Measurements from ENCODE around the gene WDR74. TPM values are rescaled to one million over a fixed set of nuclear protein-coding genes. Genes with fewer than 3 reads are reported as not detected.
A peak's percentile ranks its signal among the peaks of the same experiment; 100 is the strongest.

The WDR74 gene
- 10 to 100 TPM; 30.3 to 47.5 (median 35.6) TPM for polyA plus RNA-seq
- long read RNA-seq, donor 1, transcript WDR74-201 (11 exons, 1,289 nt) = major isoform, 17 of 20 reads
- long read RNA-seq, donor 1, partial matches to known transcripts = 0 of 20 reads
- long read RNA-seq, donor 1, other reads (novel, unspliced or antisense) = 0 of 20 reads
- long read RNA-seq, donor 2, transcript WDR74-201 (11 exons, 1,289 nt) = major isoform, 7 of 7 reads
- long read RNA-seq, donor 2, partial matches to known transcripts = 0 of 7 reads
- long read RNA-seq, donor 2, other reads (novel, unspliced or antisense) = 0 of 7 reads
- long read RNA-seq, donor 3, transcript WDR74-201 (11 exons, 1,289 nt) = major isoform, 6 of 8 reads
- long read RNA-seq, donor 3, partial matches to known transcripts = 0 of 8 reads
- long read RNA-seq, donor 3, other reads (novel, unspliced or antisense) = 0 of 8 reads
- long read RNA-seq, donor 4, partial matches to known transcripts = 0 of 1 reads
- long read RNA-seq, donor 4, other reads (novel, unspliced or antisense) = 0 of 1 reads
- long read RNA-seq, donor 5, transcript WDR74-201 (11 exons, 1,289 nt) = major isoform, 5 of 7 reads
- long read RNA-seq, donor 5, partial matches to known transcripts = 0 of 7 reads
- long read RNA-seq, donor 5, other reads (novel, unspliced or antisense) = 0 of 7 reads
- long read RNA-seq, donor 6, partial matches to known transcripts = 0 of 4 reads
- long read RNA-seq, donor 6, other reads (novel, unspliced or antisense) = 0 of 4 reads
- long read RNA-seq, donor 7 = 0 reads
- long read RNA-seq, donor 8, partial matches to known transcripts = 0 of 1 reads
- long read RNA-seq, donor 8, other reads (novel, unspliced or antisense) = 0 of 1 reads
- long read RNA-seq, donor 9, partial matches to known transcripts = 0 of 3 reads
- long read RNA-seq, donor 9, other reads (novel, unspliced or antisense) = 0 of 3 reads
- long read RNA-seq, donor 10, transcript WDR74-201 (11 exons, 1,289 nt) = major isoform, 10 of 11 reads
- long read RNA-seq, donor 10, partial matches to known transcripts = 0 of 11 reads
- long read RNA-seq, donor 10, other reads (novel, unspliced or antisense) = 0 of 11 reads

DNA sequence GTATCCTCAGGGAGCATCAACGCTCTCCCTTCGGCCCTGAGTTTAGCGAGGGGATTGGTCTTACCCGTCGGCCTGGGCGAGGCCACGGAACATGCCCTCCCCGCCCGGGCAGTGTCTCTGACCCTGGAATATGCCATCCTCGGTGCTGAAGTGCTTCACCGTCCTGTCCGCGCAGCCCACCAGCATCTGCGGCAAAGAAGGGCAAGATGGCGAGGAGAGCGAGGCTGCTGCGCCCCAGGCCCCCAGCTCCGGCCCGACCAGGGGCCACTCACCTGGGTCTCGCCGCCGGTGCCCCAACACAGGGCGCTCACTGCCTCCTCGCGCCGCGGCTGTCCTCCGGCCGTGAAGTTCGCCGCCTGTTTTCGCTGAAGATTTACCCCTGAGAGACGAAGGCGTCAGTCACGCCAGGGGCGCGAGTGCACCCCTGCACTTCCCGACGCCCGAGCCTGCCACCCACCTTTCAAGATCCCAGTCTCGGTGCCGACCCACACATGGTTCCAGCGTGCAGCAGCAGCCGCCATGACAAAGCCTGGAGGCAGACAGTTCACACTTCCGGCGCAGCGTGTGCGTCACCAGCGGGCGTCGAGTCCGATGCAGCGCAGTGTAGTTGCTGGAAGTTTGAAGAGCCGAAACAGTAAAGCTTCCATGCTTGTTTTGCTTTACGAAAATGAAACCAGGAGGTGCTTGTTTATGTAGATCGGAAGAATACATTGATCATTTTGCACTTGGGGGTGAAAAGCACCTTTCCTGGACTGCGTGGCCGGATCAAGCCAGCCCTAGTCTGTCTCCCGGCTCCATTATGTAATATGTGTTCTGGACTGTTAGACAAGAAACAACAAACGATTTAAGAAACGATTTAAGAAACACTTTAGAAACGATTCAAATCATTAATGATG is at the start of gene WDR74:
TSS of gene WDR74 (minus strand) at position 541 of the 896 bp plus-strand sequence. CDS start at position 521, 20 bp downstream.
- 0% methylated on average over 62 of the region's 62 CpGs for WGBS, 3 donors
- H3K27me3 ChIP-seq (ENCODE audit: control insufficient read depth in 3 of 3, insufficient read depth in 3 of 3, low read length in 3 of 3) = no peaks in the 10 kb centered on the region
- peak within 1 kb of the TSS; percentile 96 to 99 (median 96) for H3K27ac ChIP-seq (ENCODE audit: low read depth in 1 of 3, low read length in 2 of 3)
- FAIRE-seq (no peak), DNase-seq (peak; percentile 95 to 98)
- H3K9me3 ChIP-seq (ENCODE audit: control insufficient read depth in 2 of 2, insufficient read depth in 1 of 2, low read depth in 1 of 2, low read length in 1 of 2) = no peaks in the 10 kb centered on the region
- peaks cover 0 to 28% (median 8%) of the 10 kb centered on the region in 3 donors for H3K36me3 ChIP-seq (ENCODE audit: control insufficient read depth in 3 of 3, insufficient read depth in 2 of 3, low read depth in 1 of 3, low read length in 3 of 3)
- peak within 1 kb of the TSS; percentile 77 to 91 (median 81) for H3K4me3 ChIP-seq (ENCODE audit: low read depth in 1 of 3, low read length in 3 of 3)
- peaks cover 0 to 12% (median 4%) of the 10 kb centered on the region in 3 donors for H3K4me1 ChIP-seq (ENCODE audit: control insufficient read depth in 3 of 3, insufficient read depth in 2 of 3, low read depth in 1 of 3, low read length in 2 of 3)

- DNase-seq = no peak
- WGBS, 3 donors = 47 to 59% (median 54%) methylated on average over 2 of the region's 2 CpGs
- peaks cover 5 to 68% (median 13%) of the 10 kb centered on the region in 3 donors for H3K4me1 ChIP-seq (ENCODE audit: control insufficient read depth in 3 of 3, insufficient read depth in 2 of 3, low read depth in 1 of 3, low read length in 2 of 3)
- no peaks in the 10 kb centered on the region for H3K9me3 ChIP-seq (ENCODE audit: control insufficient read depth in 2 of 2, insufficient read depth in 1 of 2, low read depth in 1 of 2, low read length in 1 of 2)
- H3K4me3 ChIP-seq (ENCODE audit: low read depth in 1 of 3, low read length in 3 of 3) = no peak overlapping the region
- no peaks in the 10 kb centered on the region for H3K27me3 ChIP-seq (ENCODE audit: control insufficient read depth in 3 of 3, insufficient read depth in 3 of 3, low read length in 3 of 3)
- no peak for FAIRE-seq
- H3K36me3 ChIP-seq (ENCODE audit: control insufficient read depth in 3 of 3, insufficient read depth in 2 of 3, low read depth in 1 of 3, low read length in 3 of 3) = peaks cover 31 to 56% (median 41%) of the 10 kb centered on the region in 3 donors
- H3K27ac ChIP-seq (ENCODE audit: low read depth in 1 of 3, low read length in 2 of 3) = peak overlapping the region; percentile 59 to 83 (median 83)
Observed at GRCh38 chr11:62889126-62889483, 49.7 kb upstream of the WDR74 start.

DNA sequence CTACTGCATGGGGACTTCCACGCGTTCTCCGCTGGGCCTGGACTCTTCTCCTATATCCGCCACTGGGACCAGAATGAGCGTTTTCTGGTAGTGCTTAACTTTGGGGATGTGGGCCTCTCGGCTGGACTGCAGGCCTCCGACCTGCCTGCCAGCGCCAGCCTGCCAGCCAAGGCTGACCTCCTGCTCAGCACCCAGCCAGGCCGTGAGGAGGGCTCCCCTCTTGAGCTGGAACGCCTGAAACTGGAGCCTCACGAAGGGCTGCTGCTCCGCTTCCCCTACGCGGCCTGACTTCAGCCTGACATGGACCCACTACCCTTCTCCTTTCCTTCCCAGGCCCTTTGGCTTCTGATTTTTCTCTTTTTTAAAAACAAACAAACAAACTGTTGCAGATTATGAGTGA is 49.0 kb upstream of the WDR74 start:
- Histone ChIP-seq H3K4me1 (ENCODE audit: control insufficient read depth in 3 of 3, insufficient read depth in 2 of 3, low read depth in 1 of 3, low read length in 2 of 3) (peaks cover 12 to 75% (median 13%) of the 10 kb centered on the region in 3 donors), H3K36me3 (ENCODE audit: control insufficient read depth in 3 of 3, insufficient read depth in 2 of 3, low read depth in 1 of 3, low read length in 3 of 3) (peaks cover 37 to 63% (median 45%) of the 10 kb centered on the region in 3 donors), H3K4me3 (ENCODE audit: low read depth in 1 of 3, low read length in 3 of 3) (no peak overlapping the region), H3K27ac (ENCODE audit: low read depth in 1 of 3, low read length in 2 of 3) (peak overlapping the region in 2 of 3 donors; percentile 83), H3K27me3 (ENCODE audit: control insufficient read depth in 3 of 3, insufficient read depth in 3 of 3, low read length in 3 of 3) (no peaks in the 10 kb centered on the region), H3K9me3 (ENCODE audit: control insufficient read depth in 2 of 2, insufficient read depth in 1 of 2, low read depth in 1 of 2, low read length in 1 of 2) (no peaks in the 10 kb centered on the region)
- DNase-seq = peak in 1 of 2 donors; percentile 1
- no peak for FAIRE-seq
- 90 to 92% (median 91%) methylated on average over 14 of the region's 14 CpGs for WGBS, 3 donors

DNA sequence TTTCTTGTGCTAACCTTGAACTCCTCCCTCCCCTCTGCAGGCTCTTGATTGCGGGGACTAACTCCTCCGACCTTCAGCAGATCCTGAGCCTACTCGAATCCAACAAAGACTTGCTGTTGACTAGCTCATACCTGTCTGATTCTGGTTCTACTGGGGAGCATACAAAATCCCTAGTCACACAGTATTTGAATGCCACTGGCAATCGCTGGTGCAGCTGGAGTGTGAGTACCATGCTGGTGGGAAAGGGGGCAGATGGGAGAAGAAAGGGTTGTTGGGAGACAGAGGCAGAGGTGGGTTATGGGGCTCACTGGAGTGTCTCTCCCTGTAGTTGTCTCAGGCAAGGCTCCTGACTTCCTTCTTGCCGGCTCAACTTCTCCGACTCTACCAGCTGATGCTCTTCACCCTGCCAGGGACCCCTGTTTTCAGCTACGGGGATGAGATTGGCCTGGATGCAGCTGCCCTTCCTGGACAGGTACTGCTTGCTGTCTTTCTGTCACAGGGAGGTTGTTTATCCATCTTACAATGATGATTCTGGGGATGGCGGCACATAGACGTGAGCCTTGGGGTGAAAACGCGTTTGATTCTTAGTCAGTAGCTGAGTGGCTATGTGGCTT is 45.9 kb upstream of the WDR74 start:
- Histone ChIP-seq H3K36me3 (ENCODE audit: control insufficient read depth in 3 of 3, insufficient read depth in 2 of 3, low read depth in 1 of 3, low read length in 3 of 3) (peaks cover 40 to 75% (median 45%) of the 10 kb centered on the region in 3 donors), H3K4me3 (ENCODE audit: low read depth in 1 of 3, low read length in 3 of 3) (peak overlapping the region in 1 of 3 donors; percentile 2), H3K4me1 (ENCODE audit: control insufficient read depth in 3 of 3, insufficient read depth in 2 of 3, low read depth in 1 of 3, low read length in 2 of 3) (peaks cover 7 to 64% (median 11%) of the 10 kb centered on the region in 3 donors), H3K27ac (ENCODE audit: low read depth in 1 of 3, low read length in 2 of 3) (peak overlapping the region in 2 of 3 donors; percentile 13 to 20), H3K27me3 (ENCODE audit: control insufficient read depth in 3 of 3, insufficient read depth in 3 of 3, low read length in 3 of 3) (no peaks in the 10 kb centered on the region), H3K9me3 (ENCODE audit: control insufficient read depth in 2 of 2, insufficient read depth in 1 of 2, low read depth in 1 of 2, low read length in 1 of 2) (no peaks in the 10 kb centered on the region)
- DNase-seq = peak in 1 of 2 donors; percentile 1
- WGBS, 3 donors = 87 to 90% (median 89%) methylated on average over 11 of the region's 11 CpGs
- no peak for FAIRE-seq

DNA sequence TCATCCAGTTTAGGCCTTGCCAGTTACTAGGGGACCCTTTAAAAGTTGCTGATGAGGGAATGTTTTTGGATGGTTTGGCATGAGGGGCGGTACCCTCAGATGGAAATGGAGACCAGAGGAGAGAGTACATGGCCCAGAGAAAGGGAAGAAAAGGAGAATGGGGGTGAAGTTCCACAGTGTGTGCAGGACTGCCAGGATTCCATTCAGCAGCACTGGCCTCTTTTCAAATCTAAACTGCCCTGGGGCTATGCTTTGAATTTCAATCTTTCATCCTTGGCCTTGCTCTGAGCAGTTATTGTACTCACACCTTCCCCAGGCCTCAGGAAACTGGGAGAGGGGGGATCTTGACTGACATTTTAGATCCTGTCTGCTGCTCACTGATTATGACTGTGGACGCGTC is 44.3 kb upstream of the WDR74 start:
- Histone ChIP-seq H3K27me3 (ENCODE audit: control insufficient read depth in 3 of 3, insufficient read depth in 3 of 3, low read length in 3 of 3) (no peaks in the 10 kb centered on the region), H3K27ac (ENCODE audit: low read depth in 1 of 3, low read length in 2 of 3) (peak overlapping the region in 2 of 3 donors; percentile 1 to 99), H3K4me3 (ENCODE audit: low read depth in 1 of 3, low read length in 3 of 3) (peak overlapping the region in 2 of 3 donors; percentile 65 to 99), H3K4me1 (ENCODE audit: control insufficient read depth in 3 of 3, insufficient read depth in 2 of 3, low read depth in 1 of 3, low read length in 2 of 3) (peaks cover under 1 to 61% (median 14%) of the 10 kb centered on the region in 3 donors), H3K36me3 (ENCODE audit: control insufficient read depth in 3 of 3, insufficient read depth in 2 of 3, low read depth in 1 of 3, low read length in 3 of 3) (peaks cover 38 to 71% (median 38%) of the 10 kb centered on the region in 3 donors), H3K9me3 (ENCODE audit: control insufficient read depth in 2 of 2, insufficient read depth in 1 of 2, low read depth in 1 of 2, low read length in 1 of 2) (no peaks in the 10 kb centered on the region)
- WGBS, 3 donors = 82 to 90% (median 89%) methylated on average over 3 of the region's 3 CpGs
- FAIRE-seq (no peak), DNase-seq (peak in 1 of 2 donors; percentile 7)

DNA sequence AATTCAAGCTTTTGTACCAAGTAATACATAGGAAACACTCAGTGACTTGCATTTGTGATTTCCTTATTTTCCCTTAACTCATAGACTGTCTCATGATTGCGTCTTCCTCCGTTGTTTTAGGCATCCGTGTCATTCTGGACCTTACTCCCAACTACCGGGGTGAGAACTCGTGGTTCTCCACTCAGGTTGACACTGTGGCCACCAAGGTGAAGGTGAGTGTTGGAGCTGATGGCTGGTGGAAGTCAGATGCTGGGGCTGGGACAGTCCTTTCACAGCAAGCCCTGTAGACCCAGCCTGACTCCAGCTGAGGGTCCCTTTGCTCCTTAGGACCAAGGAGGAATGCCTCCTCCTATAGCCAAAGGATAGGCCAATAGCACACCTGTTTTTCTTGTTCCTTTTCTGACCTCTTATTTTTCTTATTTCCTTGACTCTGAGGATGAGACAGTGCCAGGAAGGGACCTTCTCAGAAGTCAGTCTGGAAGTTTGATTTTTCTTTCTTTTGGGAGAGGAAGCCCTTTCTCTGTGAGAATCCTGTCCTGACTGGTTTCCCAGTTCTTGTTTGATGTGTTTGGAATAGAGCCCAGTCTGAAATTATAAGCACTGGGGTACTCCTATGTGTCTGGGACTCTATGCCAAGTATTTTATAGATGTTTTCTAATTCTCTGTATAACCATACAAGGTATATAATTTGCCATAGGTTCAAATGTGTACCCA is 43.6 kb upstream of the WDR74 start:
- H3K4me3 ChIP-seq (ENCODE audit: low read depth in 1 of 3, low read length in 3 of 3) = peak overlapping the region; percentile 17 to 99 (median 65)
- no peaks in the 10 kb centered on the region for H3K27me3 ChIP-seq (ENCODE audit: control insufficient read depth in 3 of 3, insufficient read depth in 3 of 3, low read length in 3 of 3)
- FAIRE-seq = no peak
- H3K36me3 ChIP-seq (ENCODE audit: control insufficient read depth in 3 of 3, insufficient read depth in 2 of 3, low read depth in 1 of 3, low read length in 3 of 3) = peaks cover 32 to 64% (median 33%) of the 10 kb centered on the region in 3 donors
- WGBS, 3 donors = 26 to 47% (median 33%) methylated on average over 5 of the region's 5 CpGs
- H3K27ac ChIP-seq (ENCODE audit: low read depth in 1 of 3, low read length in 2 of 3) = peak overlapping the region; percentile 2 to 99 (median 74)
- H3K9me3 ChIP-seq (ENCODE audit: control insufficient read depth in 2 of 2, insufficient read depth in 1 of 2, low read depth in 1 of 2, low read length in 1 of 2) = no peaks in the 10 kb centered on the region
- DNase-seq = peak; percentile 43 to 64
- peaks cover 0 to 54% (median 14%) of the 10 kb centered on the region in 3 donors for H3K4me1 ChIP-seq (ENCODE audit: control insufficient read depth in 3 of 3, insufficient read depth in 2 of 3, low read depth in 1 of 3, low read length in 2 of 3)

DNA sequence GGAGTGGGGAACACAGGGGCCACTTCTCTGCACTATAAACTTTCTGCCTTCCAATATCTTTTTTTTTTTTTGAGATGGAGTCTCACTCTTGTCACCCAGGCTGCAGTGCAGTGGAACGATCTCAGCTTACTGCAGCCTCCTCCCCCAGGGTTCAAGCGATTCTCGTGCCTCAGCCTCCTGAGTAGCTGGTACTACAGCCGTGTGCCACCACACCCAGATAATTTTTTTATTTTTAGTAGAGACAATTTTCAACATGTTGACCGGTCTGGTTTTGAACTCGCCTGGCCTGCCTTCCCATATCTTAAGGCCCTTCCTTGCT is 43.0 kb upstream of the WDR74 start:
- Histone ChIP-seq H3K36me3 (ENCODE audit: control insufficient read depth in 3 of 3, insufficient read depth in 2 of 3, low read depth in 1 of 3, low read length in 3 of 3) (peaks cover 28 to 61% (median 31%) of the 10 kb centered on the region in 3 donors), H3K9me3 (ENCODE audit: control insufficient read depth in 2 of 2, insufficient read depth in 1 of 2, low read depth in 1 of 2, low read length in 1 of 2) (no peaks in the 10 kb centered on the region), H3K27me3 (ENCODE audit: control insufficient read depth in 3 of 3, insufficient read depth in 3 of 3, low read length in 3 of 3) (no peaks in the 10 kb centered on the region), H3K4me3 (ENCODE audit: low read depth in 1 of 3, low read length in 3 of 3) (peak overlapping the region; percentile 17 to 99 (median 65)), H3K4me1 (ENCODE audit: control insufficient read depth in 3 of 3, insufficient read depth in 2 of 3, low read depth in 1 of 3, low read length in 2 of 3) (peaks cover 0 to 49% (median 14%) of the 10 kb centered on the region in 3 donors), H3K27ac (ENCODE audit: low read depth in 1 of 3, low read length in 2 of 3) (peak overlapping the region; percentile 39 to 99 (median 74))
- no peak for DNase-seq
- FAIRE-seq = no peak
- 19 to 38% (median 25%) methylated on average over 6 of the region's 6 CpGs for WGBS, 3 donors

All from small intestine (tissue), 16 donors.